Naive B cell (primary cell): Measurements from ENCODE around the gene C2orf49. TPM values are rescaled to one million over a fixed set of nuclear protein-coding genes. Genes with fewer than 3 reads are reported as not detected.

Experiments used
- ATAC-seq, 2 donors: fragments of 150-1000 bp; cut with Tn5 transposase; 2 replicates each; pipeline ENCODE4 v1.10.0; 2021; ENCODE audit warnings: low read depth in 2 of 2, mild to moderate bottlenecking in 2 of 2, moderate library complexity in 2 of 2
- DNase-seq: peaks from one replicate; pipeline ENCODE4 v3.0.0; 2022
- H3K27ac Mint-ChIP-seq, 6 donors: one replicate each; pipeline ENCODE4 v1.8.0; 2020 to 2022; ENCODE audit warnings: mild to moderate bottlenecking in 6 of 6, mixed read lengths in 6 of 6, moderate library complexity in 5 of 6, inconsistent platforms in 2 of 6
- H3K27me3 Mint-ChIP-seq, 3 donors: one replicate each; pipeline ENCODE4 v1.8.0; 2021 to 2022; ENCODE audit warnings: mixed read lengths in 3 of 3, mild to moderate bottlenecking in 1 of 3
- H3K36me3 Mint-ChIP-seq, 2 donors: one replicate each; pipeline ENCODE4 v1.8.0; 2020 to 2022; ENCODE audit warnings: mixed read lengths in 2 of 2, inconsistent platforms in 1 of 2, mild to moderate bottlenecking in 1 of 2
- H3K4me1 Mint-ChIP-seq, 3 donors: one replicate each; pipeline ENCODE4 v1.8.0; 2020 to 2022; ENCODE audit warnings: mixed read lengths in 3 of 3, inconsistent platforms in 1 of 3, mild to moderate bottlenecking in 1 of 3, moderate library complexity in 1 of 3
- H3K4me3 Mint-ChIP-seq, 8 donors: one replicate each; pipeline ENCODE4 v1.8.0; 2020 to 2022; ENCODE audit warnings: mild to moderate bottlenecking in 8 of 8, mixed read lengths in 8 of 8, moderate library complexity in 8 of 8, inconsistent platforms in 2 of 8
- H3K9me3 Mint-ChIP-seq, 7 donors: one replicate each; pipeline ENCODE4 v1.8.0; 2020 to 2022; ENCODE audit warnings: mixed read lengths in 7 of 7, mild to moderate bottlenecking in 5 of 7, inconsistent platforms in 2 of 7, moderate library complexity in 1 of 7
- polyA plus RNA-seq, 6 donors: library from polyadenylated mRNA; unstranded; fragments of 300-500 nt; fragmentation: Illumina TruSeq; gene quantifications; one replicate each; pipeline ENCODE4 v1.2.3, GENCODE V29; 2021; ENCODE audit warnings: low read depth in 6 of 6

C2orf49 gene
- polyA plus RNA-seq, 6 donors from 2014 or later, result 12.0 to 16.3 (median 12.7) TPM

DNA sequence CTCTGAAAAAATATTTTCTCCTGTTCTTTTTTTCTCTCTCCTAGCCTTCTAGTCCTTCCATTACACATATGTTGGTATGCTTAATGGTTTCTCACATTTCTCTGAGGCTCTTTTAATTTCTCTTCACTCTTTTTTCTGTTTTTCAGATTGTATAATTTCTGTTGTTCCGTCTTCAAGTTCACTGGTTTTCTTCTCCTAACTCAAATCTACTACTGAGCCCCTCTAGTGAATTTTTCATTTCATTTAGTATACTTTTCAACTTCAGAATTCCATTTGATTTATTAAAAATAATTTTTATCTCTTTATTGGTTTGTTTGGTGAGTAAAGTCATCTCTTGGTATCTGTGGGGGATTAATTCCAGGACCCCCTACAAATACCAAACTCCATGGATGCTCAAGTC lies 19.8 kb downstream of the C2orf49 start:
- peaks cover 7 to 30% (median 17%) of the 10 kb centered on the region in 7 donors for H3K9me3 Mint-ChIP-seq
- peaks cover 53 to 57% of the 10 kb centered on the region in 2 donors for H3K36me3 Mint-ChIP-seq
- H3K4me1 Mint-ChIP-seq, result peaks cover 0 to 12% (median 12%) of the 10 kb centered on the region in 3 donors
- peak overlapping the region in 1 of 6 donors; percentile 91 for H3K27ac Mint-ChIP-seq
- DNase-seq (no peak), ATAC-seq (no peak)
- H3K27me3 Mint-ChIP-seq, result no peaks in the 10 kb centered on the region
- peak overlapping the region in 1 of 8 donors; percentile 34 for H3K4me3 Mint-ChIP-seq

- peaks cover 7 to 18% (median 12%) of the 10 kb centered on the region in 3 donors for H3K4me1 Mint-ChIP-seq
- peaks cover 44 to 47% of the 10 kb centered on the region in 2 donors for H3K36me3 Mint-ChIP-seq
- no peaks in the 10 kb centered on the region for H3K27me3 Mint-ChIP-seq
- no peak for ATAC-seq
- no peak overlapping the region for H3K27ac Mint-ChIP-seq
- no peak overlapping the region for H3K4me3 Mint-ChIP-seq
- no peak for DNase-seq
- peaks cover 7 to 30% (median 17%) of the 10 kb centered on the region in 7 donors for H3K9me3 Mint-ChIP-seq
Measured at GRCh38 chr2:105358593-105358992, 21.3 kb downstream of the C2orf49 start.

GRCh38 chr2:105361102-105361889 lies 24.0 kb downstream of the C2orf49 start:
- no peak for ATAC-seq
- Mint-ChIP-seq H3K4me1 (peaks cover 7 to 18% (median 12%) of the 10 kb centered on the region in 3 donors), H3K9me3 (peaks cover 4 to 19% (median 13%) of the 10 kb centered on the region in 7 donors), H3K4me3 (no peak overlapping the region), H3K36me3 (peaks cover 30 to 34% of the 10 kb centered on the region in 2 donors), H3K27ac (peak overlapping the region in 1 of 6 donors; percentile 9), H3K27me3 (peaks cover 0 to 4% (median 0%) of the 10 kb centered on the region in 3 donors)
- DNase-seq, result no peak

DNA sequence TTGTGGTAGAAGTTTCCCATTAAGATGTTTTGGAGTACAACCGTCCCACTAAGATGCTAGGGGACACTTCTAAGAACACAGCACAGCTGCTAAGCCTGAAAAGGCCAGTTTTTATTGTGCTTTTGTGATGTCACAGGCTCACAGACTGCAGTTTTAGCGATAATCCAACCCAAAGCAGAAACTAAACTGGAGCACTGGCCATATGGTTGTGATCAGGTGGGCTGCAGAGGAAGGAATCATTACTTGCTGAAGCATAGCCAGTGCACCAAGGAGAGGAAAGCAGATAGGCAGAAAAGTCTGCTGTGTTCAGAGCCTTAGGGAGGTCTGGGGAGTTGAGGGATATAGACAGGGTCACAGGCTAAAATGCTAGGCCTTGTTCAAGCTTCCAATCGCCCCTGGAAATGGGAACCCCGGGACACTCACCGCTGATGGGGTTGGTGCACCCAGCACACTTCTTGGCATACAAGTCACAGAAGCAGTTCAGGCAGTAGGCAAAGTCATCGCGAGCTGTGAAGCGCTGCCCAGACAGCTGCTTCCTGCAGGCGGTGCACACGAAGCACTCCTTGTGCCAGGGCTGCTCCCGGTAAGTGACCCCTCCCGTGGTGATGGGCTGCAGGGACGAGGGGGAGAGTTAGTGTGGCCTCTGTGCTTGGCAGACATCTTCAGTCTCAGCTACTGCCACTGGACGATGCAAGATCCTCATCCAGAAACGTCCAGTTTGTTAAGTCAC lies 25.7 kb downstream of the C2orf49 start:
- H3K4me1 Mint-ChIP-seq, result peaks cover 7 to 18% (median 12%) of the 10 kb centered on the region in 3 donors
- H3K4me3 Mint-ChIP-seq, result no peak overlapping the region
- peak overlapping the region in 1 of 6 donors; percentile 20 for H3K27ac Mint-ChIP-seq
- DNase-seq (no peak), ATAC-seq (no peak)
- H3K27me3 Mint-ChIP-seq, result peaks cover 0 to 6% (median 0%) of the 10 kb centered on the region in 3 donors
- H3K9me3 Mint-ChIP-seq, result peaks cover 0 to 6% (median 2%) of the 10 kb centered on the region in 7 donors
- H3K36me3 Mint-ChIP-seq, result peaks cover 16 to 21% of the 10 kb centered on the region in 2 donors

DNA sequence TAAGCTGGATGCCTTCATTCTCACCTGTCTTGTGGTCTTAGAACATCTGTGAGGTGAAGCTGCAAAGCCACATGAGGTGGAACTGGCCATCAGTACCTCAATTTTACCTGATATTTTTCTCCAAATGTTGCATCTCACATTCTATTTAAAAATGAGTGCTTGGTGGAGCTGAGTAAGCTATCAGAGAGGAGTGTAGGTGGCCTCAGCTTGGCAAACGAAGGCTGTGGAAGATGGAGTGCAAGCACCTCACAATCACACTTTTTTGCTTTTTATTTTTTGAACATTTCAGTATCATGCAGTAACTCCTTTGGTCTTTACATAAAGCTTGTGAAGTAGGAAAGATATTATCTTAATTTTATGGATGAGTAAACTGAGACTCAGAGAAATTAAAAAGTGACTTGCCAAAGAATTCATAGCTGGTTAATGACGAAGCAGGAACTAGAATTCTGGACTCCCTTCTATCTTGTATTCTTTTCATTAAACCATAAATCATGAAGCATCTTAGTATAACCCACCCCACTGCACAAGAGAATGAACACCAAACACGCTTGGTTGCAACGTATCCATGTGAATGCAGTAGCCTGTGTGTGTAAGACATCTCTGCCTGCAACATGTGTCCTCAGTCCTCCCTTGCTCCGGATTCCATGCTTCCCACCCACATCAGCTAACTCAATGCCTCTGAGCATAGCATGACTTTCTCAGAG lies 27.2 kb downstream of the C2orf49 start:
- peaks cover 10 to 11% of the 10 kb centered on the region in 2 donors for H3K36me3 Mint-ChIP-seq
- peak overlapping the region in 1 of 8 donors; percentile 50 for H3K4me3 Mint-ChIP-seq
- peak overlapping the region in 1 of 6 donors; percentile 41 for H3K27ac Mint-ChIP-seq
- no peaks in the 10 kb centered on the region for H3K9me3 Mint-ChIP-seq
- DNase-seq (no peak), ATAC-seq (no peak)
- H3K4me1 Mint-ChIP-seq, result peaks cover 11 to 20% (median 13%) of the 10 kb centered on the region in 3 donors
- peaks cover under 1 to 8% (median 2%) of the 10 kb centered on the region in 3 donors for H3K27me3 Mint-ChIP-seq

GRCh38 chr2:105365206-105365605 lies 27.9 kb downstream of the C2orf49 start:
- H3K27ac Mint-ChIP-seq, result peak overlapping the region in 1 of 6 donors; percentile 87
- no peak for DNase-seq
- peaks cover 17 to 26% (median 17%) of the 10 kb centered on the region in 3 donors for H3K4me1 Mint-ChIP-seq
- peaks cover 3 to 14% (median 8%) of the 10 kb centered on the region in 3 donors for H3K27me3 Mint-ChIP-seq
- peaks cover 6 to 7% of the 10 kb centered on the region in 2 donors for H3K36me3 Mint-ChIP-seq
- ATAC-seq, result no peak
- H3K9me3 Mint-ChIP-seq, result no peaks in the 10 kb centered on the region
- H3K4me3 Mint-ChIP-seq, result peak overlapping the region in 1 of 8 donors; percentile 50

DNA sequence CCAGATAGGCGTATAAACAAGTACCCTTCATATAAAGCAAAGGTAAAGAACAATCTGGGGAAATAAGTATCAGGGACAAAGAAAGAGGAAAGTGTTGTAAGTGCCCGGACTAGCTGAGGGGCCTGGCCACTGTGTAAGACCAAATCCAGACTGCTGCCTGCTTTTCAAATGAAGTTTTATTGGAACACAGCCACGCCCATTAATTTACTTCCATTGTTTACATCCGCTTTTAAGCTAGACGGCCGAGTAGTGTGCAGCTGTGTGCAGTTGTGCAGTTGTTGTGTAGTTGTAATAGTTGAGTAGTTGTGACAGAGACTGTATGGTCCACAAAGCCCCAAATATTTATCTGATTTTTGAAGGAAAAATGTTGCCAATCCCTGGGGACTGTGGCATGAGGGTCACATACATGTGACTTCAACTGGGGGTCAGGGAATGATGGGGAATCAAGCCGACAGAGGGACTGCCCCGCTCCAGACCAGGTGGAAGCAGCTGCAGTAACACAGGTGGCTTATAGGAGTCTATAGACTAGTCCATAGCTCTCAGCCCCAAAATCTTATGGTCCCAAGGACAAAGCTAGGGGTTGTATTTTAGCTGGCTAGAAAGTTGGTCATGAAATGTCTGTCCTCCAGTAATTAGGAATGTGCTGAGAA lies 31.5 kb downstream of the C2orf49 start:
- peaks cover 7 to 16% (median 8%) of the 10 kb centered on the region in 3 donors for H3K27me3 Mint-ChIP-seq
- DNase-seq (no peak), ATAC-seq (no peak)
- no peak overlapping the region for H3K27ac Mint-ChIP-seq
- peak overlapping the region in 1 of 8 donors; percentile 65 for H3K4me3 Mint-ChIP-seq
- H3K4me1 Mint-ChIP-seq, result peaks cover 5 to 12% (median 9%) of the 10 kb centered on the region in 3 donors
- no peaks in the 10 kb centered on the region for H3K36me3 Mint-ChIP-seq
- H3K9me3 Mint-ChIP-seq, result no peaks in the 10 kb centered on the region

- H3K4me3 Mint-ChIP-seq, result peak overlapping the region in 2 of 8 donors; percentile 12 to 26
- peaks cover 7 to 18% (median 8%) of the 10 kb centered on the region in 3 donors for H3K27me3 Mint-ChIP-seq
- H3K9me3 Mint-ChIP-seq, result no peaks in the 10 kb centered on the region
- peak overlapping the region in 2 of 6 donors; percentile 70 to 75 for H3K27ac Mint-ChIP-seq
- DNase-seq (peak; percentile 65), ATAC-seq (peak; percentile 96 to 99)
- peaks cover 5 to 12% (median 9%) of the 10 kb centered on the region in 3 donors for H3K4me1 Mint-ChIP-seq
- H3K36me3 Mint-ChIP-seq, result no peaks in the 10 kb centered on the region
Measured at GRCh38 chr2:105369777-105370690, 32.7 kb downstream of the C2orf49 start.

- DNase-seq, result no peak
- no peak for ATAC-seq
- no peak overlapping the region for H3K27ac Mint-ChIP-seq
- no peak overlapping the region for H3K4me3 Mint-ChIP-seq
- H3K36me3 Mint-ChIP-seq, result no peaks in the 10 kb centered on the region
- peaks cover 7 to 15% (median 8%) of the 10 kb centered on the region in 3 donors for H3K27me3 Mint-ChIP-seq
- H3K4me1 Mint-ChIP-seq, result peaks cover 5 to 12% (median 9%) of the 10 kb centered on the region in 3 donors
- no peaks in the 10 kb centered on the region for H3K9me3 Mint-ChIP-seq
Measured at GRCh38 chr2:105371156-105371555, 33.8 kb downstream of the C2orf49 start.

GRCh38 chr2:105371810-105372209 lies 34.5 kb downstream of the C2orf49 start:
- no peak for DNase-seq
- Mint-ChIP-seq H3K9me3 (no peaks in the 10 kb centered on the region), H3K4me1 (peaks cover 5 to 12% (median 9%) of the 10 kb centered on the region in 3 donors), H3K27me3 (peaks cover 7 to 17% (median 8%) of the 10 kb centered on the region in 3 donors), H3K36me3 (no peaks in the 10 kb centered on the region), H3K4me3 (no peak overlapping the region), H3K27ac (no peak overlapping the region)
- no peak for ATAC-seq

DNA sequence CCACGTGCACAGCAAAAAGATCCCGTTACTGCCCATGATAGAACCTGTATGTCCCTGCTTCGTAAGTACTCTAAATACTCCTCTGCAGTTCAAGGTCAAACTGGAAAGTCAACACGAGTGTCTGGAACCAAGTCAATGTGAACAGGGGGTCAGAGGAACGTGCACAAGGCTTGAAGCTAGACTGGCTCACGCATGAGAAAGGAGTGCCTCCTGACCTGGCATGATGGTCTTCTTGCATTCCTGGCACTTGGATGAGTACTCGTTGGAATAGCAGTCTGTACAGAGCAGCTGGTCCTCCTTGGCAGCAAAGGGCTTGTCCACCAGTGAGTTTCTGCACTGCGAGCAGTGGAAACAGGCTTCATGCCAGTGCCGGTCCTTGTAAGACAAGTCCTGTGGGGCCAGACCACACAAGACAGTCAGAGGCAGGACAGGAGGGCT lies 36.0 kb downstream of the C2orf49 start:
- Mint-ChIP-seq H3K36me3 (no peaks in the 10 kb centered on the region), H3K4me3 (no peak overlapping the region), H3K9me3 (no peaks in the 10 kb centered on the region), H3K27me3 (peaks cover 7 to 17% (median 8%) of the 10 kb centered on the region in 3 donors), H3K27ac (no peak overlapping the region), H3K4me1 (peaks cover 5 to 12% (median 9%) of the 10 kb centered on the region in 3 donors)
- ATAC-seq (no peak), DNase-seq (no peak)
